ENCODE data around the gene HEATR3. TPM values are rescaled to one million over a fixed set of nuclear protein-coding genes. Genes with fewer than 3 reads are reported as not detected.
A peak's percentile ranks its signal among the peaks of the same experiment; 100 is the strongest.

The HEATR3 gene
- total RNA-seq, 2 donors from 2014 or later, result 19.5 to 19.6 TPM

DNA sequence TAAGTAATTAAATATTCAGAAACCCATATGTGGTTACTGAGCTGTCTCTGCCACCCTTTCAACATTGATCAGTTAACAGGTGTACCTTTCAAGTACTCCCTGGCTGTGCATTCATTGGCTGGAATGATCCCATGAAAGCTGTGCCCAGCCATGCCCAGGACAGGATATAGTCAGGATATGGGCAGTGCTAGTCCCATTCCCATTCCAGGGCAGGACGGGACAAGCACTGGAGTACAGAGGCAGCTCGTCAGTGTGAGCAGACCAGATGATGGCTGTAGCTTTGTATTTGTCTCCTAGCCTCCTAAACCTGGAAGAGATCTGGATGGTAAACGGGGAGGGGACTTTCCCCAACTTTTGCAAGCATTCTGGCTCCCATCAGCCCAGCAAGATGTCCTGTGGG lies 22.5 kb downstream of the HEATR3 start:
- H3K4me1 Mint-ChIP-seq (ENCODE audit: low read depth), result peaks cover 2% of the 10 kb centered on the region
- ATAC-seq (replicated peaks in 1 of 2), result no peak
- no peak overlapping the region for H3K27ac Mint-ChIP-seq
- no peaks in the 10 kb centered on the region for H3K9me3 Mint-ChIP-seq
- DNase-seq, result no peak
- no peak overlapping the region for H3K4me3 Mint-ChIP-seq
- H3K36me3 Mint-ChIP-seq (ENCODE audit: insufficient read depth in 2 of 2), result peaks cover 3 to 12% of the 10 kb centered on the region in 2 donors
- no peaks in the 10 kb centered on the region for H3K27me3 Mint-ChIP-seq (ENCODE audit: low read depth)

DNA sequence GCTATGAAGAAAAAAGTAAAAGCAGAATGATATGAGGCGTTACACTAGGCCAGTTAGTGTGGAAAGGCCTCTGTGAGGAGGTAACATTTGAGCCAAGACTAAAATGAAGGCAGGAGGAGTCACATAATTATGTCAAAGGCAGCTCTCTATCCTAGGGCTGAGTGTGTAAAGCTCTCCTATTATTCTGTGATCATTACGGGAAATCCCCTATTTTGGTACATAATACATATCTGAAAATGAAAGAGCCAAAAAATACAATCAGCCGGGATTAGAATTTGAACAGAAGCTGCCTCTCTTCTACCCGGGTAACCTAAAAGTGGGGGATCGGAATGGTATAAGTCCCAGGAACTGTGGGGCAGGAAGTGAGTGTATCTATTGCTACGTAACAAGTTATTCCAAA lies 27.1 kb downstream of the HEATR3 start:
- ATAC-seq (replicated peaks in 1 of 2), result no peak
- Mint-ChIP-seq H3K27me3 (ENCODE audit: low read depth) (no peaks in the 10 kb centered on the region), H3K4me1 (ENCODE audit: low read depth) (peaks cover 14% of the 10 kb centered on the region), H3K4me3 (no peak overlapping the region), H3K27ac (no peak overlapping the region), H3K36me3 (ENCODE audit: insufficient read depth in 2 of 2) (peaks cover 0 to 4% of the 10 kb centered on the region in 2 donors), H3K9me3 (no peaks in the 10 kb centered on the region)
- DNase-seq, result no peak

DNA sequence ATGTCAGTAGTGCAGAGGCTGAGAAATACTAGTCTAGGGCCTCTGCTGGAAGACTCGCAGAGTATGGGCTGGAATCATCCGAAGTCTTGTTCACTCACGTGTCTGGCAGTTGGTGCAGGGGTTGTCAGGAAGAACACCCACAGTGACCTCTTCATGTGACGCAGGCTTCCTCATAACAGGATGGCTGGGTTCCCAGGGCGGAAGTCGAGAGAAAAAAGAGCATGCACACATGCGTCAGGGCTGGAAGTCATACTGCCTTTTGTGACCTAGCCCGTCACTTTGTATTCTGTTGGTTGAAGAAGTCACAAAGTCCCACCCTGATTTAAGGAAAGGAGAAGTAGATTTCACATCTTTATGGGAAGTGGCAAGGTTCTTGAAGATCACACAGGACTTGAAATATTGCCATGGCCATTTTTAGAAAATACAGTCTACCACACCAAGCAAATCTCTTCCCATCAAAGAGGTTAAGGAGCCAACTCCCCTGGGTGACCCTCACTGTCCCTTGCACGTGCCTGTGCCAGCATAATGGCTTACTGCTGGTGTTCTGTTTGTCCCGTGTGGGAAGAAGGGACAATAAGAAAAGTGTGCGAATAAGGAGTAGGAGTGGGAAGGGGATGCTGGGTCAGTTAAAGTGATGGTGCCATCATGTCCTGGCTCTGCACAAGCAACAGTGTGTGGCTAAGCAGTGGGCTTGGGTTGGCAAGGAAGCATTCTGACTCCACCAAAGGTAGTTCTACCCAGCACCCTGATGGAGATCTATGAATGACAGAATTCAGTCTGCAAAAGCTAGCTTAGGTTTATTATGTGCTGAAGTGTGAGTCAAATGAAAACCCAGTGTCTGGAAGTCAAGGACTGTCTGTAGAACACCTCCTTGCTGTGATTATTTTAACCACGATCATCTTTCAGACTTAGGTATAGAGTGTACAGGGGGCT lies 28.1 kb downstream of the HEATR3 start:
- Mint-ChIP-seq H3K4me3 (no peak overlapping the region), H3K27me3 (ENCODE audit: low read depth) (no peaks in the 10 kb centered on the region), H3K9me3 (no peaks in the 10 kb centered on the region), H3K4me1 (ENCODE audit: low read depth) (peaks cover 14% of the 10 kb centered on the region), H3K27ac (peak overlapping the region; percentile 18), H3K36me3 (ENCODE audit: insufficient read depth in 2 of 2) (peaks cover 0 to 4% of the 10 kb centered on the region in 2 donors)
- ATAC-seq (replicated peaks in 1 of 2) (peak; percentile 91 to 94), DNase-seq (peak; percentile 16 to 24)

DNA sequence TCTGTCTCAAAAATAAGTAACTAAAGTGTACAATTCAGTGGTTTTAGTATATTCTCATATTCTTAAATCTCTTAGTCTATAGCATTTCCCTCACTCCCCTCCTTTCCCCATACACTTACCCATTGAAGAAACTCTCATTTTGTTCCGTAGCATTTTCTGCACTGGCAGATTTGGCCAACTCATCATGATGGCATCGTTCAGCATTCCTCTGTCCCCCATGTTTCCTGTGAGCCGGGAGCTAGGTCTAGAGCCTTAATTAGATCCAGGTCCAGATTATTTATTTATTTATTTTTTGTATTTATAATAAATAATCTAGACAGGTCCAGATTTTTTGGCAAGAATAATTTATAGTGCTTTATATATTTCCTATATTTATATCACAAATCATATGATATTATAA lies 31.0 kb downstream of the HEATR3 start:
- ATAC-seq (replicated peaks in 1 of 2), result no peak
- peaks cover 4 to 15% of the 10 kb centered on the region in 2 donors for H3K36me3 Mint-ChIP-seq (ENCODE audit: insufficient read depth in 2 of 2)
- H3K27ac Mint-ChIP-seq, result no peak overlapping the region
- H3K4me1 Mint-ChIP-seq (ENCODE audit: low read depth), result peaks cover 20% of the 10 kb centered on the region
- no peak for DNase-seq
- H3K27me3 Mint-ChIP-seq (ENCODE audit: low read depth), result no peaks in the 10 kb centered on the region
- H3K9me3 Mint-ChIP-seq, result no peaks in the 10 kb centered on the region
- no peak overlapping the region for H3K4me3 Mint-ChIP-seq

DNA sequence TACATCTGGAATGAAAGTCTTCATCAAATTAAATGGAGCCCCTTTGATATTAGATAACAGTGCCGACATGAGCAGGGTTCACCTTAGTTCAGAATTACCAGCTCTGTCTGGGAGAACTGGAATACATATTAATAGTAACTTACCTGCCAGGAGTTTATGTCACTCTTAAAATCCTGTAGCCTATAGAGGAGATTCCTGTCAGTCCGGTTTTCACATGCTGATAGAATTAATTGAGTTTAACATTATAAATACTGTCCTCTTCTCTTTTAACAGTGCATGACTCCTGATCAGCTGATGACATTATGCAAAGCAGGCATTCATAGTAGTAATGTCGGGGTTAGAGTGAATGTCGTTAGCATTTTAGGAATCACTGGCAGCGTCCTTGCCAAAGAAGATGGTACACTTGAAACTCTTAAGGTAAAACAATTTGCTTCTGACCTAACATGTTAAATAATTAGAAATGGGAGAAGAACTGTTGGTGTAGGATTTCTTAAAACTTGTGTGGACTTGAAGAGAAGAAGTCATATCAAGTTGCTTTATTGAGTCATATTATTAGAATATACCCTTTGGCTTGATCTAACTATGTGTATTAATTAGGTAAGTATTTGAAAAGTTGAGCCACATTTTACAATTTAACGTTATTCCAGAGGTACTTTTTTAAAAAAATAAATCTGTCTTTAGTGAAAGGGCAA lies 34.3 kb downstream of the HEATR3 start:
- H3K27me3 Mint-ChIP-seq (ENCODE audit: low read depth), result no peaks in the 10 kb centered on the region
- peaks cover 4 to 22% of the 10 kb centered on the region in 2 donors for H3K36me3 Mint-ChIP-seq (ENCODE audit: insufficient read depth in 2 of 2)
- no peak overlapping the region for H3K4me3 Mint-ChIP-seq
- no peak for ATAC-seq (replicated peaks in 1 of 2)
- H3K9me3 Mint-ChIP-seq, result no peaks in the 10 kb centered on the region
- no peak for DNase-seq
- no peak overlapping the region for H3K27ac Mint-ChIP-seq
- peaks cover 18% of the 10 kb centered on the region for H3K4me1 Mint-ChIP-seq (ENCODE audit: low read depth)

DNA sequence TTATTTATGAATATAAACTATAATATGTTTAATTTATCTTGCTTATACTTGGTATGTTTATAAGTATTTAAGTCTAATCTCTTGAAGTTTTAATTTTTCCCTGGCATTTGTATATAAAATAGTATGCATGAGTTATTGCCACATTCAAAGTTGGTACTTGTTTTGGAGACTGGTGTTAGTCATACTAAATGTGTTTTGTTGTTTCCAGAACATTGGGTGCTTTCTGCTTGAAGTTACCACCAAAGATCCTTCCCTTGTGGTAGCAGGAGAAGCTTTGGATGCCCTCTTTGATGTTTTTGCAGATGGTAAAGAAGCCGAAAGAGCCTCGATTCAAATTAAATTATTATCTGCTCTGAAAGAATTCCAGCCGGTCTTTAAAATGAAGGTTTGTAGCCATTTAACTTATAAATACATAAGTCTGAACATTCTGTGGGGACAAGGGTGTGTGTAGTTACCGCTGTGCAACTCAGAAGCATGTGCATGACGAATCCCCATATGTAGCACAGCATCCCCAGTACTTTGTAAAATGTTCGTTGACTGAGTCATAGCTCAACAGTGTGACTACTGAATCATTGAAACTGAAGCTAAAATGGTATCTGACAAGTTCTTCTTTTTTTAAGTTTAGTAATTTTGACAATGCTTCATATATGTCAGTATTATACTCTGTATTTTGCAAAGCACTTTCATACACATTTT lies 36.4 kb downstream of the HEATR3 start:
- H3K4me1 Mint-ChIP-seq (ENCODE audit: low read depth), result peaks cover 18% of the 10 kb centered on the region
- ATAC-seq (replicated peaks in 1 of 2) (peak; percentile 100), DNase-seq (peak; percentile 16 to 37)
- no peaks in the 10 kb centered on the region for H3K9me3 Mint-ChIP-seq
- H3K27ac Mint-ChIP-seq, result peak overlapping the region; percentile 94
- no peaks in the 10 kb centered on the region for H3K27me3 Mint-ChIP-seq (ENCODE audit: low read depth)
- peaks cover 4 to 24% of the 10 kb centered on the region in 2 donors for H3K36me3 Mint-ChIP-seq (ENCODE audit: insufficient read depth in 2 of 2)
- peak overlapping the region; percentile 43 to 64 for H3K4me3 Mint-ChIP-seq

DNA sequence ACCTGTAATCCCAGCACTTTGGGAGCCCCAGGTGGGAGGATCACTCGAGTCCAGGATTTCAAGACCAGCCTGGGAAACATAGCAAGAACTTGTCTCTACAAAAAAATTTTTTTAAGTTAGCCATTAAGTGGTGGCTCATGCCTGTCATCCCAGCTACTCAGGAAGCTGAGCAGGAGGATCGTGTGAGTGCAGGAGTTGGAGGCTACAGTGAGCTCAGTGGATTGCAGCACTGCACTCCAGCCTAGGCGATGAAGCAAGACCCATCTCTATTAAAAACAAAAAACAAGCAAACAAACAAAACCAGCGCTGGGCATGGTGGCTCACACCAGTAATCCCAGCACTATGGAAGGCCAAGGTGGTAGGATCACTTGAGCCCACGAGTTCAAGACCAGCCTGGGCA lies 38.0 kb downstream of the HEATR3 start:
- Mint-ChIP-seq H3K4me3 (no peak overlapping the region), H3K27me3 (ENCODE audit: low read depth) (no peaks in the 10 kb centered on the region), H3K36me3 (ENCODE audit: insufficient read depth in 2 of 2) (peaks cover 4 to 27% of the 10 kb centered on the region in 2 donors), H3K27ac (no peak overlapping the region), H3K9me3 (no peaks in the 10 kb centered on the region), H3K4me1 (ENCODE audit: low read depth) (peaks cover 18% of the 10 kb centered on the region)
- ATAC-seq (replicated peaks in 1 of 2), result no peak
- no peak for DNase-seq

DNA sequence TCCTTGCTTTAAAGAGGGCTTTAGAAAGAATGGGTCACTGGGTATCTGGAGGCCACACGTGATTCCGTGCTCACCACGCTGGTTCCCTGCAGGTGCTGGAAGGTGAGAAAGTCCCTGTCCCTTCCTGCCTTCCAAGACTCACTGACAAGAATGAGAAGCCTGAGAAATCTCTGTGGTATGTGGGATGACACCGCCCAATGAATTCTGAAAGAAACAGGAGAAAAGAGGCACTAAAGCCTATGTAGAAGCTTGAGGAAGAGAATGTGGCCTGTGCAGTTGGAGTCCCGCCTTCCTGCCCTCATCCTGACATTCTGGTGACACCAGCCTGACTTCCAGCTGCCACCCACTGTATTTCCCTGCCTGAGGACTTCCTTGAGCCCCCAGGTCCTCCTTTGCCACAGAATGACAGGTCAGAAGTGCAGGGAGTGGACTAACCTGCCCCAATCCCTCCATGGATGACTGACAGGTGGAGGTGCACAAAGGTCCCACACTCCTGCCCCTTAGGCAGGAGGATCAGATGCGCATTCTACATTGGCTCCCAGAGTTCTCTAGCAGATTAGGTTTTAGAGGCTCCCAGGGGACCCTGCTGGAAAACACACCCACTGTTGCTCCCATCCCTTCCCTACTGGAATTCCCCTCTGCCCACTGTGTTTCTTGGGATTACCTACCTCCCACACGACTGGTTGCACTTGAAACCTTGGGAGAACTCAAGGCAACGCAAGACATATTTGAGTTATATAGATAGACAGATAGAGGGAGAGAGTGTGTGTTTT lies 48.8 kb downstream of the HEATR3 start:
- no peak for DNase-seq
- no peaks in the 10 kb centered on the region for H3K9me3 Mint-ChIP-seq
- no peak overlapping the region for H3K4me3 Mint-ChIP-seq
- H3K27me3 Mint-ChIP-seq (ENCODE audit: low read depth), result no peaks in the 10 kb centered on the region
- H3K4me1 Mint-ChIP-seq (ENCODE audit: low read depth), result peaks cover 7% of the 10 kb centered on the region
- H3K36me3 Mint-ChIP-seq (ENCODE audit: insufficient read depth in 2 of 2), result no peaks in the 10 kb centered on the region
- H3K27ac Mint-ChIP-seq, result no peak overlapping the region
- ATAC-seq (replicated peaks in 1 of 2), result no peak

DNA sequence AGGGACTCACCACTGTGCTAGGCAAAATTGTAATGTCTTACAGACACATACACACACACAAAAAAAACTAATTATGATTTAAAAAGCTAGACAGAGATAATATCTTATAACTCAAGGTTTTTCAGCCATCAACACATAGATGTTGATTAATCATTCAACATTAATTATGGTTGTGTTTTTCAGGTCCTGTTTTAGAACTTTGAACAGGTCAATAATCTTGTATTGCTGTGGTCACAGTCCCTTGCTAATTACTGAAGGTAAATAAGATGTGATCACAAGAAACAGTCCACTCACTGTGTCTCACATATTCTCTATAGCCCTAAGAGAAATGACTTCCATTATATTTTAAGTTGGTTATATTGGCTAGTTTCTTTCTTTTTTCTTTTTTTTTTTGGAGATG lies 54.9 kb downstream of the HEATR3 start:
- Mint-ChIP-seq H3K4me1 (ENCODE audit: low read depth) (peaks cover 57% of the 10 kb centered on the region), H3K27ac (no peak overlapping the region)

DNA sequence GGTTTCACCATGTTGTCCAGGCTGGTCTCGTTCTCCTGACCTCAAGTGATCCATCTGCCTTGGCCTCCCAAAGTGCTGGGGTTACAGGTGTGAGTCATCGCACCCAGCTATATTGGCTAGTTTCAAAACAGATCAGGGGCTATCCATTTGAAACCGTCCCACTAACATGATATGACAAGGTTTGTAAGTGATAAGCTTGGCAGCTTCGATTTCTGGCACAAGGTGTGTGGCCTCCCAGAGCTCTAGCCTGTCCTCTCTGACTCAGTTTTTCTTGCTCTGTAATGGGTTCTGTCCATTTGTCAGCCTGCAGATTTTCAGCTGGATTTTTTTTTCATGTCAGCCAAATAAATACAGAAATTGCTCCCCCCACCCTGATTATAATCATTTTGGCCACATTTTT lies 55.5 kb downstream of the HEATR3 start:
- peak overlapping the region; percentile 85 for H3K27ac Mint-ChIP-seq
- H3K4me3 Mint-ChIP-seq, result peak overlapping the region; percentile 52 to 64
- H3K36me3 Mint-ChIP-seq (ENCODE audit: insufficient read depth in 2 of 2), result no peaks in the 10 kb centered on the region
- H3K4me1 Mint-ChIP-seq (ENCODE audit: low read depth), result peaks cover 62% of the 10 kb centered on the region
- peak; percentile 43 to 51 for DNase-seq
- ATAC-seq (replicated peaks in 1 of 2), result peak; percentile 76 to 80
- H3K27me3 Mint-ChIP-seq (ENCODE audit: low read depth), result no peaks in the 10 kb centered on the region
- H3K9me3 Mint-ChIP-seq, result no peaks in the 10 kb centered on the region

More for the DNA sequence above, 54.9 kb downstream of the HEATR3 start:
- no peaks in the 10 kb centered on the region for H3K27me3 Mint-ChIP-seq (ENCODE audit: low read depth)
- no peak for ATAC-seq (replicated peaks in 1 of 2)
- DNase-seq, result no peak
- H3K36me3 Mint-ChIP-seq (ENCODE audit: insufficient read depth in 2 of 2), result no peaks in the 10 kb centered on the region
- H3K4me3 Mint-ChIP-seq, result peak overlapping the region in 1 of 2 donors; percentile 52
- no peaks in the 10 kb centered on the region for H3K9me3 Mint-ChIP-seq

DNA sequence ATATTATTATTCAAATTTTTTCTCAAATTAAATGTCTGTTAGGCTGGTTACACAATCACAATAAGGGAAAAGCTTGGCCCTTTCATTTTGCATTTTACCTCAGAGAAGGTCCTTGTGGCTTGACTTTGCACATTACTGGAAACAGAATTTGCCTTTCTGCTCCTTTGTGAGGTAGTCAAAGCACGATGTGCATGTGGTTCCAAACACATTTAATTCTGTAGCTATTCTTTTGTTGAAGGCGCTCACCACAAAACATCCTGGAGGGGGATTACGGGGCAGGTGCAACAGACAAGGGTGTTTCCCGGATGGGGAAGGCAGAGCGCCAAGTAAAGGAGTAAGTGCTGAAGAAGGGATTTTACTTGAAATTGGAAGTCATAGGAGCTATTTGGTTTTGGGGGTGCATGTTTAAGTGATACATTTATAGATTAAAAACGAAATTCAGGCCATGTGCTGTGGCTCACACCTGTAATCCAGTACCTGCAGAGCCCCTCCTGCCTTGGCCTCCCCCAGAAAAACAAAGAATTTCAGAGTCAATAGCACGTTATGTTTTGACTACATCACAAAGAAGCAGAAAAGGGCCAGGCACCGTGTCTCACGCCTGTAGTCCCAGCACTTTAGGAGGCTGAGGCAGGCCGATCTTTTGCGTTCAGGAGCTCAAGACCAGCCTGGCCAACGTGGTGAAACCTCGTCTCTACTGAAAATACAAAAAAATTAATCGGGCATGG lies 56.1 kb downstream of the HEATR3 start:
- Mint-ChIP-seq H3K27ac (peak overlapping the region; percentile 85), H3K36me3 (ENCODE audit: insufficient read depth in 2 of 2) (no peaks in the 10 kb centered on the region), H3K9me3 (no peaks in the 10 kb centered on the region), H3K4me1 (ENCODE audit: low read depth) (peaks cover 63% of the 10 kb centered on the region), H3K4me3 (peak overlapping the region; percentile 52 to 64), H3K27me3 (ENCODE audit: low read depth) (no peaks in the 10 kb centered on the region)
- DNase-seq (peak; percentile 75 to 78), ATAC-seq (replicated peaks in 1 of 2) (peak; percentile 87 to 88)

DNA sequence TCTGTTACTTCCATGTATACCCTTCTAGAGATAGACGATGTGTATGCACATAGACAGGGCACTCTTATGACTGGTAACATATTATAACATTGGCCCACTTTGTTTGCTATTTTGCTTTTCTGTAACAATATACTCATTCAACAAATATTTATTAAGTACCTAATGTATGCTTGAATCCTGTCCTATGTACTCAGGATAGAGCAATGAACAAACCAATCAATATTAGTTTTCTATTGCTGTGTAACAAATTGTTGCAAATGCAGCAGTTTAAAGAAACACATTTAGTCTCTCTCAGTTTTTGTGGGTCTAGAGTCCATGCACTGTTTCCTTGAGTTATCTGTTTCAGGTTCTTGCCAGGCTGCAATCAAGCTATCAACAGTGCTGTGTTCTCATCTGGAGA lies 57.6 kb downstream of the HEATR3 start:
- ATAC-seq (replicated peaks in 1 of 2), result no peak
- H3K4me3 Mint-ChIP-seq, result no peak overlapping the region

More for the DNA sequence above, 57.6 kb downstream of the HEATR3 start:
- Mint-ChIP-seq H3K9me3 (no peaks in the 10 kb centered on the region), H3K4me1 (ENCODE audit: low read depth) (peaks cover 63% of the 10 kb centered on the region), H3K27me3 (ENCODE audit: low read depth) (no peaks in the 10 kb centered on the region), H3K36me3 (ENCODE audit: insufficient read depth in 2 of 2) (no peaks in the 10 kb centered on the region), H3K27ac (no peak overlapping the region)
- DNase-seq, result no peak

Data from activated T-cell treated with anti-CD3 and anti-CD28 coated beads, Interleukin-2, amount 50 U/mL, for 72 hours (primary cell).